GM12872 (cell line): Measurements from ENCODE around the gene PAM.

Experiments
- CTCF ChIP-seq: IDR thresholded peaks from 3 replicates; pipeline ENCODE4 v1.5.1; 2011; ENCODE audit warnings: low read depth, mild to moderate bottlenecking, low read length, moderate library complexity; ENCODE audit not compliant: insufficient read depth

The PAM gene

GRCh38 chr5:102888483-102888882 is 133.4 kb downstream of the PAM start:
- TF ChIP-seq CTCF: no peak

- TF ChIP-seq CTCF: no peak
These were observed 133.9 kb downstream of the PAM start for GRCh38 chr5:102889033-102889432.

- TF ChIP-seq CTCF: no peak
These were observed 135.0 kb downstream of the PAM start for GRCh38 chr5:102890133-102890532.

- TF ChIP-seq CTCF: no peak
These were observed 136.1 kb downstream of the PAM start for GRCh38 chr5:102891175-102891574.

- no peak for TF ChIP-seq CTCF
These were observed 138.8 kb downstream of the PAM start for GRCh38 chr5:102893942-102894341.

GRCh38 chr5:102895234-102895633 is 140.1 kb downstream of the PAM start:
- no peak for TF ChIP-seq CTCF

GRCh38 chr5:102895976-102896375 is 140.9 kb downstream of the PAM start:
- no peak for TF ChIP-seq CTCF
